B cell (primary cell): ENCODE measurements around the gene HUS1. TPM values are rescaled to one million over a fixed set of nuclear protein-coding genes. Genes with fewer than 3 reads are reported as not detected.

ENCODE experiments used
- ATAC-seq: fragments of 200-7000 bp; cut with Tn5 transposase; one replicate; pipeline ENCODE4 v1.10.0; 2021; ENCODE audit warnings: low read depth, mild to moderate bottlenecking, moderate number of reproducible peaks, moderate library complexity
- CTCF ChIA-PET: fragments of 350-600 bp; sonication (Branson Sonifier 250); formaldehyde crosslinking; loops from one replicate; lab custom pipeline; 2021; ENCODE audit warnings: antibody characterized with exemption, inconsistent platforms; lab: Charles Lee
- POLR2A ChIA-PET: fragments of 350-600 bp; sonication (Branson Sonifier 250); formaldehyde crosslinking; loops from one replicate; lab custom pipeline; 2021; ENCODE audit warnings: antibody characterized with exemption; lab: Charles Lee
- DNase-seq: peaks from one replicate; pipeline ENCODE4 v3.0.0; 2013
- H2AFZ ChIP-seq: 2 replicates; pipeline ENCODE4 v1.6.1; 2012; ENCODE audit warnings: mild to moderate bottlenecking, low read depth, low read length; ENCODE audit not compliant: insufficient read depth, poor library complexity, severe bottlenecking
- H3K27ac ChIP-seq, 2 donors: 1 replicate in 1 of 2; 2 replicates in 1 of 2; pipeline ENCODE4 v1.5.1; 2012 to 2013; ENCODE audit warnings: low read length in 2 of 2, mild to moderate bottlenecking in 2 of 2, moderate library complexity in 1 of 2
- H3K27me3 ChIP-seq, 4 experiments: fragments of 200-600 bp in 1 of 4; sonication (generic) in 1 of 4; replicated peaks in 1 of 4; 1 replicate in 2 of 4; 2 replicates in 2 of 4; pipeline versions ENCODE4 v1.6.1 to v1.7.0; 2013 to 2016; ENCODE audit warnings: low read length in 3 of 4, mild to moderate bottlenecking in 2 of 4, mixed read lengths in 1 of 4, moderate library complexity in 1 of 4; ENCODE audit not compliant: insufficient read depth in 4 of 4, control insufficient read depth in 3 of 4; ENCODE audit errors: control extremely low read depth in 1 of 4
- H3K36me3 ChIP-seq, 2 experiments: replicated peaks in 1 of 2; 1 replicate in 1 of 2; 2 replicates in 1 of 2; pipeline versions ENCODE4 v1.6.1 to v1.7.1; 2013; ENCODE audit warnings: low read length in 1 of 2; ENCODE audit not compliant: insufficient read depth in 2 of 2, control insufficient read depth in 1 of 2; ENCODE audit errors: control extremely low read depth in 1 of 2, extremely low read depth in 1 of 2
- H3K4me1 ChIP-seq, 2 donors: fragments of 200-600 bp in 1 of 2; sonication (generic) in 1 of 2; 1 replicate in 1 of 2; 2 replicates in 1 of 2; pipeline versions ENCODE4 v1.5.1 to v1.6.1; 2013 to 2017; ENCODE audit warnings: low read length in 2 of 2; ENCODE audit not compliant: control insufficient read depth in 2 of 2, insufficient read depth in 2 of 2
- H3K4me2 ChIP-seq: replicated peaks from 2 replicates; pipeline ENCODE3; 2012; ENCODE audit warnings: mild to moderate bottlenecking, low read depth, low read length; ENCODE audit not compliant: poor library complexity, severe bottlenecking
- H3K4me3 ChIP-seq, 5 experiments: fragments of 200-600 bp in 1 of 5; sonication (generic) in 1 of 5; 1 replicate in 3 of 5; 2 replicates in 2 of 5; pipeline versions ENCODE4 v1.5.1 to v1.7.0; 2011 to 2016; ENCODE audit warnings: low read length in 4 of 5, mild to moderate bottlenecking in 4 of 5, low read depth in 2 of 5, control low read depth in 1 of 5, moderate library complexity in 1 of 5; ENCODE audit not compliant: insufficient read depth in 1 of 5; ENCODE audit errors: control extremely low read depth in 1 of 5, extremely low read depth in 1 of 5
- H3K79me2 ChIP-seq: fragments of 200-600 bp; sonication (generic); one replicate; pipeline ENCODE4 v1.6.0; 2016; ENCODE audit warnings: low read length; ENCODE audit not compliant: control insufficient read depth, insufficient read depth
- H3K9ac ChIP-seq: fragments of 200-600 bp; sonication (generic); 2 replicates; pipeline ENCODE4 v1.6.1; 2017; ENCODE audit warnings: mild to moderate bottlenecking, low read length, moderate library complexity
- H3K9me3 ChIP-seq, 3 donors: one replicate each; pipeline versions ENCODE4 v1.6.1 to v1.7.1; 2013; ENCODE audit warnings: low read length in 2 of 3; ENCODE audit not compliant: control insufficient read depth in 2 of 3, insufficient read depth in 1 of 3; ENCODE audit errors: control extremely low read depth in 1 of 3
- H4K20me1 ChIP-seq: 2 replicates; pipeline ENCODE4 v1.6.0; 2012; ENCODE audit warnings: mild to moderate bottlenecking, low read length; ENCODE audit not compliant: insufficient read depth, control insufficient read depth, poor library complexity, severe bottlenecking
- H3K27ac Mint-ChIP-seq: one replicate; pipeline ENCODE4 v1.8.0; 2021; ENCODE audit warnings: mixed read lengths
- H3K27me3 Mint-ChIP-seq: one replicate; pipeline ENCODE4 v1.8.0; 2021; ENCODE audit warnings: mixed read lengths
- H3K4me1 Mint-ChIP-seq: one replicate; pipeline ENCODE4 v1.8.0; 2021; ENCODE audit warnings: mixed read lengths
- H3K4me3 Mint-ChIP-seq: one replicate; pipeline ENCODE4 v1.8.0; 2021; ENCODE audit warnings: mixed read lengths
- H3K9me3 Mint-ChIP-seq: one replicate; pipeline ENCODE4 v1.8.0; 2022; ENCODE audit warnings: mixed read lengths; ENCODE audit not compliant: insufficient read depth
- CTCF ChIP-seq: fragments of 200-600 bp; IDR thresholded peaks from one replicate; pipeline ENCODE4 v1.8.0; 2022; ENCODE audit warnings: antibody characterized with exemption, mild to moderate bottlenecking
- EZH2 ChIP-seq: IDR thresholded peaks from 2 replicates; pipeline ENCODE4 v1.6.1; 2012; ENCODE audit warnings: borderline replicate concordance, low read depth, mild to moderate bottlenecking, moderate library complexity, low read length; ENCODE audit not compliant: insufficient read depth, poor library complexity, severe bottlenecking
- WGBS: methylation state at CpG from one replicate; pipeline ENCODE4 v1.1.5; 2013; ENCODE audit warnings: missing lambda C conversion rate; ENCODE audit not compliant: insufficient coverage; 5-methylcytosine and 5-hydroxymethylcytosine counted together
- intact Hi-C: fragments of 100-400 bp; cut with micrococcal nuclease; formaldehyde crosslinking; loops from one replicate; pipeline ENCODE4 v1.10.0; 2022
- polyA plus RNA-seq: library from polyadenylated mRNA; depleted of rRNA; stranded (reverse); fragments of >200 nt; gene quantifications from 2 replicates; pipeline ENCODE4 v1.2.3, GENCODE V29; 2012
- total RNA-seq, 2 donors: library from RNA; stranded (reverse); fragments of 120-200 nt in 1 of 2; gene quantifications; 1 replicate in 1 of 2; 2 replicates in 1 of 2; pipeline versions ENCODE4 v1.2.3 to v1.2.4, GENCODE V29; 2013 to 2022

HUS1 gene
- total and polyA plus RNA-seq, 2 donors (not counting 1 experiment from before 2014, with no cell fraction given) = 37.7 to 61.6 TPM

DNA sequence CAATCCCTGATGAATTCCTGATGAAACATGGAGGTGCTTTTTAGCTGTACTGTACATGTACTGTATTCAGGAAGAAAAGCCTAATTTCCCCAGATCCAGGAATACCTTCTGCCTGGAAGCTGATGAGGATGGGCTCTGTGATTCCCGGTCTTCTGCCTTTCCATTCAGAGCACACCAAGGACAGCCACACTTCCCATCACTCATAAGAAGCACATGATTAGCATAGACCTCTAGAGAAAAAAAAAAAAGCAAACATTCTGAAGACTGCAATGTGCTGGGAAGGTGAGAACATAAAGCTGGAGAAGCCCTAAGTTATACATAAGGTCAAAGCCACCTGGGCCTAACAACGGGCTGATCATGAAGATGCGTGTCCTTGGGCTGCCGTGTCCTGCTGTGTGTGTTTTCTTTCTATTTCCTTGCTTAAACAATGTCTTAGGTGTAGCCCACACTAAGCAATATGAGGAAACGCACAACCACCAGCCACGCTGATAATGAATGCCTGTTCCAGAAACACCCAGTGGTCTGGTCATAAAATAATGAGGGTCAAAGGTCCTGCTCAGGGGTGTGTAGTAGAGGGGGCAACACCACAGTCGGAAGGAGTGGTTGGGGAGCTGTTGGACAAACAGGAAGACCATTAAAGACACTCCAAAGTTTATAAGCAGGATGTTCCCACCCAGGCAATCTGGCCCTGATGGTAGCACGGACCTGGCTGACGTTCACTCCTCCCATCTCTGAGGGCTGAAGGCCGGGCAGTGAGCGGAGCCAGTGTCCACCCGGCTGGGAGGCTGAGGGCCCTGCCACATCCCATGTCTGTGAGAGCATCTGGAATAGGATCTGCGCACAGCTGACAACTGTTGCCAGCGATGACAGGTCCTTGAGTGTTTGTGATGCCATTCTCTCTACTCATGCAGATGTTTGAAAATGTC is 39.1 kb downstream of the HUS1 start:
- peaks cover 29% of the 10 kb centered on the region in 2 donors for H3K4me1 ChIP-seq
- intact Hi-C loops = loop anchor here (10.0 kb wide), 1 partner anchor 1224 kb away; no protein-coding TSS in a partner anchor
- 100% methylated on average over 8 of the region's 14 CpGs for WGBS
- no peak overlapping the region for H2AFZ ChIP-seq
- no peaks in the 10 kb centered on the region for H3K79me2 ChIP-seq
- H3K9me3 Mint-ChIP-seq = no peaks in the 10 kb centered on the region
- no peaks in the 10 kb centered on the region for H3K27me3 ChIP-seq
- DNase-seq = no peak
- no peak for TF ChIP-seq CTCF
- no peak for TF ChIP-seq EZH2
- no peak for ATAC-seq
- H3K36me3 ChIP-seq = no peaks in the 10 kb centered on the region
- no peaks in the 10 kb centered on the region for H3K9me3 ChIP-seq
- H3K4me1 Mint-ChIP-seq = peaks cover 31% of the 10 kb centered on the region
- no peak overlapping the region for H3K27ac Mint-ChIP-seq
- H4K20me1 ChIP-seq = no peaks in the 10 kb centered on the region
- no peak overlapping the region for H3K9ac ChIP-seq
- no peak overlapping the region for H3K4me3 ChIP-seq
- no peak overlapping the region for H3K27ac ChIP-seq
- H3K27me3 Mint-ChIP-seq = no peaks in the 10 kb centered on the region
- ChIA-PET CTCF (interaction anchor here (0.6 to 3.9 kb wide), 6 partner anchors 11 to 674 kb away, joined by 3 to 34 read pairs (median 3); no protein-coding TSS in a partner anchor), POLR2A (no interaction called here)
- H3K4me3 Mint-ChIP-seq = no peak overlapping the region
- H3K4me2 ChIP-seq = no peak overlapping the region
